ENCODE data around the gene CDH13. TPM values are rescaled to one million over a fixed set of nuclear protein-coding genes. Genes with fewer than 3 reads are reported as not detected.

CDH13 gene
- total and polyA plus RNA-seq, 9 of the 15 experiments (the other 6 are each of a cell fraction or from before 2014, with no cell fraction given), result 0.03 TPM; not detected in 8

DNA sequence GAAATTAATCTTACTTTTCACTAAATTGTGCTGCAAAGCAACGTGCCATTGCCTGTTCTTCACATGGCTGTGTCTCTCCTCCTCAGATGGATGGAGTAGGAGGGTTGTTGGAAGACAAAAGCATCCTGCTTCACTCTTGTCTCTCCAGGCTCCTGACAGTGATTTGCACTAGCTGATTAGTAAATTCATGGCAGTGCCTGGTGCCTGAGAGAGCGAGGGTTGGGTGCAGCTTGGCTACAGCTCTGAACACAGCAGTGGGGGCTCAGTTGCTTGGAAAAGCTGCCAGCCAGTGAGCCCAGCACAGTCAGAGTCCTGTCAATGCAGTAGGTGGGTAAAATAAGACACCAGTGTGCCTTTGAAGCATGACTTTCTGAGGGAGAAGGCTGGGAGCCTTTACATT is 37.4 kb downstream of the CDH13 start:
- BruUV-seq (replicated peaks), result no TSS peak
- TF ChIP-seq KDM5B (IDR thresholded peaks at IDR 0.05; ENCODE audit: insufficient replicate concordance, low read depth, low read length) (no peak), ZNF165 (CRISPR knock-in tag; IDR thresholded peaks at IDR 0.05; ENCODE audit: borderline replicate concordance) (no peak), THRAP3 (IDR thresholded peaks at IDR 0.05; ENCODE audit: borderline replicate concordance) (no peak), DACH1 (IDR thresholded peaks at IDR 0.05; ENCODE audit: partially characterized antibody) (no peak), IFI16 (CRISPR knock-in tag; IDR thresholded peaks at IDR 0.05) (no peak), NCOA2 (IDR thresholded peaks at IDR 0.05; ENCODE audit: partially characterized antibody in 2 of 2) (no peak), CC2D1A (IDR thresholded peaks at IDR 0.05) (no peak), ADNP (tag; IDR thresholded peaks at IDR 0.05) (no peak), ZNF77 (CRISPR knock-in tag; IDR thresholded peaks at IDR 0.05) (no peak), PHB2 (IDR thresholded peaks at IDR 0.05; ENCODE audit: low read depth) (no peak), SOX6 (IDR thresholded peaks at IDR 0.05) (no peak), HDAC8 (tag; IDR thresholded peaks at IDR 0.05) (no peak), MEF2D (tag; conservative IDR thresholded peaks at IDR 0.05; ENCODE audit: low read depth) (no peak)
- TF ChIP-seq, protein P1, sequence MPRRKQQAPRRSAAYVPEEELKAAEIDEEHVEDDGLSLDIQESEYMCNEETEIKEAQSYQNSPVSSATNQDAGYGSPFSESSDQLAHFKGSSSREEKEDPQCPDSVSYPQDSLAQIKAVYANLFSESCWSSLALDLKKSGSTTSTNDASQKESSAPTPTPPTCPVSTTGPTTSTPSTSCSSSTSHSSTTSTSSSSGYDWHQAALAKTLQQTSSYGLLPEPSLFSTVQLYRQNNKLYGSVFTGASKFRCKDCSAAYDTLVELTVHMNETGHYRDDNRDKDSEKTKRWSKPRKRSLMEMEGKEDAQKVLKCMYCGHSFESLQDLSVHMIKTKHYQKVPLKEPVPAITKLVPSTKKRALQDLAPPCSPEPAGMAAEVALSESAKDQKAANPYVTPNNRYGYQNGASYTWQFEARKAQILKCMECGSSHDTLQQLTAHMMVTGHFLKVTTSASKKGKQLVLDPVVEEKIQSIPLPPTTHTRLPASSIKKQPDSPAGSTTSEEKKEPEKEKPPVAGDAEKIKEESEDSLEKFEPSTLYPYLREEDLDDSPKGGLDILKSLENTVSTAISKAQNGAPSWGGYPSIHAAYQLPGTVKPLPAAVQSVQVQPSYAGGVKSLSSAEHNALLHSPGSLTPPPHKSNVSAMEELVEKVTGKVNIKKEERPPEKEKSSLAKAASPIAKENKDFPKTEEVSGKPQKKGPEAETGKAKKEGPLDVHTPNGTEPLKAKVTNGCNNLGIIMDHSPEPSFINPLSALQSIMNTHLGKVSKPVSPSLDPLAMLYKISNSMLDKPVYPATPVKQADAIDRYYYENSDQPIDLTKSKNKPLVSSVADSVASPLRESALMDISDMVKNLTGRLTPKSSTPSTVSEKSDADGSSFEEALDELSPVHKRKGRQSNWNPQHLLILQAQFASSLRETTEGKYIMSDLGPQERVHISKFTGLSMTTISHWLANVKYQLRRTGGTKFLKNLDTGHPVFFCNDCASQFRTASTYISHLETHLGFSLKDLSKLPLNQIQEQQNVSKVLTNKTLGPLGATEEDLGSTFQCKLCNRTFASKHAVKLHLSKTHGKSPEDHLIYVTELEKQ (CRISPR knock-in tag; IDR thresholded peaks at IDR 0.05), result no peak
- TF ChIP-seq, protein P2, sequence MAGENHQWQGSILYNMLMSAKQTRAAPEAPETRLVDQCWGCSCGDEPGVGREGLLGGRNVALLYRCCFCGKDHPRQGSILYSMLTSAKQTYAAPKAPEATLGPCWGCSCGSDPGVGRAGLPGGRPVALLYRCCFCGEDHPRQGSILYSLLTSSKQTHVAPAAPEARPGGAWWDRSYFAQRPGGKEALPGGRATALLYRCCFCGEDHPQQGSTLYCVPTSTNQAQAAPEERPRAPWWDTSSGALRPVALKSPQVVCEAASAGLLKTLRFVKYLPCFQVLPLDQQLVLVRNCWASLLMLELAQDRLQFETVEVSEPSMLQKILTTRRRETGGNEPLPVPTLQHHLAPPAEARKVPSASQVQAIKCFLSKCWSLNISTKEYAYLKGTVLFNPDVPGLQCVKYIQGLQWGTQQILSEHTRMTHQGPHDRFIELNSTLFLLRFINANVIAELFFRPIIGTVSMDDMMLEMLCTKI (IDR thresholded peaks at IDR 0.05; ENCODE audit: partially characterized antibody), result no peak
- TF ChIP-seq, protein P3, sequence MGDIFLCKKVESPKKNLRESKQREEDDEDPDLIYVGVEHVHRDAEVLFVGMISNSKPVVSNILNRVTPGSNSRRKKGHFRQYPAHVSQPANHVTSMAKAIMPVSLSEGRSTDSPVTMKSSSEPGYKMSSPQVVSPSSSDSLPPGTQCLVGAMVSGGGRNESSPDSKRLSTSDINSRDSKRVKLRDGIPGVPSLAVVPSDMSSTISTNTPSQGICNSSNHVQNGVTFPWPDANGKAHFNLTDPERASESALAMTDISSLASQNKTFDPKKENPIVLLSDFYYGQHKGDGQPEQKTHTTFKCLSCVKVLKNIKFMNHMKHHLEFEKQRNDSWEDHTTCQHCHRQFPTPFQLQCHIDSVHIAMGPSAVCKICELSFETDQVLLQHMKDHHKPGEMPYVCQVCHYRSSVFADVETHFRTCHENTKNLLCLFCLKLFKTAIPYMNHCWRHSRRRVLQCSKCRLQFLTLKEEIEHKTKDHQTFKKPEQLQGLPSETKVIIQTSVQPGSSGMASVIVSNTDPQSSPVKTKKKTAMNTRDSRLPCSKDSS (IDR thresholded peaks at IDR 0.05; ENCODE audit: low read depth, partially characterized antibody), result no peak
- no peaks in the 10 kb centered on the region for H3K9me3 ChIP-seq (replicated peaks; ENCODE audit: control insufficient read depth, insufficient read depth, low read depth, low read length)
- WGBS (ENCODE audit: insufficient coverage, low coverage, missing lambda C conversion rate), result 0% methylated on average over 2 of the region's 2 CpGs
- DNase-seq (ENCODE audit: extremely low read depth in 1 of 4, low spot score in 3 of 4) (no peak), FAIRE-seq (no peak), ATAC-seq (no peak)
- no peaks in the 10 kb centered on the region for H3K79me2 ChIP-seq (ENCODE audit: control insufficient read depth, insufficient read depth, low read length)
- H3K9me1 ChIP-seq (ENCODE audit: control insufficient read depth, insufficient read depth, low read length), result no peaks in the 10 kb centered on the region
- no peaks in the 10 kb centered on the region for H3K36me3 ChIP-seq (ENCODE audit: control insufficient read depth, insufficient read depth, low read length)
- no peak overlapping the region for H3K27ac ChIP-seq (ENCODE audit: extremely low read depth, low read depth, low read length)
- intact Hi-C loops (cut with micrococcal nuclease) (no loop called here), in situ Hi-C loops (cut with MboI) (no loop called here)
- POLR2A ChIA-PET, result interaction anchor here (0.7 to 1.3 kb wide), 2 partner anchors 34 to 69 kb away, joined by 3 read pairs; no protein-coding TSS in a partner anchor
- H3K4me2 ChIP-seq (ENCODE audit: insufficient read depth, low read length), result no peak overlapping the region
- no peak overlapping the region for H2AFZ ChIP-seq (ENCODE audit: low read depth, low read length)
- no peak overlapping the region for H3K4me3 ChIP-seq
- H3K9ac ChIP-seq (ENCODE audit: insufficient read depth in 1 of 2, low read depth in 2 of 2, low read length in 2 of 2), result no peak overlapping the region
- no peaks in the 10 kb centered on the region for H3K27me3 ChIP-seq (ENCODE audit: control insufficient read depth in 2 of 2, insufficient read depth in 2 of 2, low read length in 2 of 2)
- H4K20me1 ChIP-seq (replicated peaks; ENCODE audit: control insufficient read depth, insufficient read depth, low read length), result no peaks in the 10 kb centered on the region
- no peaks in the 10 kb centered on the region for H3K4me1 ChIP-seq (replicated peaks in 1 of 2; ENCODE audit: control insufficient read depth in 2 of 2, insufficient read depth in 2 of 2, low read length in 2 of 2)
- CTCF ChIA-PET (ENCODE audit: low intra/inter-chr PET ratio), result no interaction called here

All from K562 (cell line).